HG03575 (cell line): Measurements from ENCODE around the gene CPLX3.

Experiments
- ATAC-seq: cut with Tn5 transposase; IDR thresholded peaks from one replicate; pipeline ENCODE4 v1.9.1; 2021; ENCODE audit not compliant: unreplicated experiment, insufficient number of reproducible peaks, low FRiP score; ENCODE audit errors: extremely low read depth

The CPLX3 gene

DNA sequence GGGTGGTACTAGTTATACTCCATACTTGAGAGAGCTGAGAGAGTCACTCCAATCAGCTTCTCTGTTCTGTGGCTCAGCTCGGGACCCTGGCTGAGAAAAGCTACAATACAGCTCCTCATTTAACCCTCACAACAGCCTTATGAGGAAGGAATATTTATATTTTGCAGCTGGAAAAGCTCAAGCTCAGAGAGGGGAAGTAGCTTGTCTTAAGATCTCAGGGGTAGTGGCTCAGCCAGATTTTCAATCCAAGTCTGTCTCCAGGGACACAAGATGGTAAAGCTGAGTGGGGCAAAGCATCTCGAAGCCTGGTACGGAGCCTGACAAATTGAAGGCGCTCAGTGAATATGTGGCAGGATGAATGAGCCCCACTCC is 31.9 kb downstream of the CPLX3 start:
- ATAC-seq = no peak

DNA sequence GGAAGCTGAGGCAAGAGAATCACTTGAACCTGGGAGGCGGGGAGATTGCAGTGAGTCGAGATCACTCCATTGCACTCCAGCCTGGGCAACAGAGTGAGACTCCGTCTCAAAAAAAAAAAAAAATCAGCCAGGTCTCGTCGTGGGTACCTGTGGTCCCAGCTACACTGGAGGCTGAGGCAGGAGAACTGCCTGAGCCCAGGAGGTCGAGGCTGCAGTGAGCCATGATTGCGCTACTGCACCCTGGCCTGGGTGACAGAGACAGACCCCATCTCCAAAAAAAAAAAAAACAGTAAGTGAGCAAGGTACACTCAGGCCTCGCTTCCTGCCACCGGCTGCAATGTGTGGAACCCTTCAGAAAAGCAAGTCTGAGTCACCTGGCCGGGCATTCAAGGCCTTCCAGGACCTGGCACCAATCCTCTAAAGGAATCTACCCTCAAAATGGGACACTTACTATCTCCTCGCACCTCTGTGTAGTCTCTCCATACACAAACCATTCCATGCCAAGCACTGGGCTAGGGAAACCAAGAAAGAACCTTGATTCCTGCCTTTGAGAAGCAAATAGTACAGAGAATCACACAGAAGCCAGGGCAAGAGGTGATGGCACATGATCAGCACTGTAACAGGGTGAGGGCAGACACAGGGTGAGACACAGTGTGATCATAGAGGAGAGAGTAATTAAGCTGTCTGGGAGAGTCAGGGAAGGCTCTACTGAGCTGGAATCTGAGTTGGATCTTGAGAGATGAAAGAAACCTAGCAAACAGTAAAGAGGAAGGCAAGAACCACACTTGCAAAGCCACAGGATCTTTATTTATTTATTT is 37.0 kb downstream of the CPLX3 start:
- no peak for ATAC-seq

DNA sequence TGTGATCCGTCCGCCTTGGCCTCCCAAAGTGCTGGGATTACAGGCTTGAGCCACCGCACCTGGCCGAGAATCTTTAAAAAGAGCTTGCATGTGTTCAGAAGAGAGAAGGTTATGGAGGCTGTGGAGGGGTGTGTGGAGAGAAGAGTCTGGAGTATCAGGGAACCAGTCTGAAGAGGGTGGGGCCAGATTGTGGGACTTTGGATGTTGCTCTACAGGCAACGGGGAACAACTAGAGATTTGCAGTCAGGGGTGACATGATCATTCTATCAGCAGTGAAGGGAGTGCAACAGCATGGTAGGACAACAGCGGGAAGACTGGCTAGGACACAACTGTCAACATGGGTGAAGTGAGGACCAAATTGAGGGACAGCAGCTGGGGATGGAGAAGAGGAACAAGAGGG is 37.9 kb downstream of the CPLX3 start:
- no peak for ATAC-seq

DNA sequence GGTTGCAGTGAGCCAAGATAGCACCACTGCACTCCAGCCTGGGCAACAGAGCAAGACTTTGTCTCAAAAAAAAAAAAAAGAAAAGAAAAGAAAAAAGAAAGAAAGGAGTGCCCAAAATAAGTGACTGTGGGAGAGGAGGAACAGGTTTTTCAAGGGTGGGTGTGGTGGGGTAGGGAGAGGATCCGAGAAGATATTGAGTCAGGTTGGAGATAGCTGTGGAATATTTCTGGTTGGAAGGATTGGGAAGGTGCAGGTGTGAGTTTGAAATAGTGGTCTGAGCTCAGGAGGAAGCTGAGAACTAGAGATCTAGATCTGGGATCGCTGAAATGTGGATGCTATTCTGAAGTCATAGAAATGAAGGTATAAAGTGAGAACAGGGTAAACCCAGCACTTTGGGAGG is 38.9 kb downstream of the CPLX3 start:
- no peak for ATAC-seq

DNA sequence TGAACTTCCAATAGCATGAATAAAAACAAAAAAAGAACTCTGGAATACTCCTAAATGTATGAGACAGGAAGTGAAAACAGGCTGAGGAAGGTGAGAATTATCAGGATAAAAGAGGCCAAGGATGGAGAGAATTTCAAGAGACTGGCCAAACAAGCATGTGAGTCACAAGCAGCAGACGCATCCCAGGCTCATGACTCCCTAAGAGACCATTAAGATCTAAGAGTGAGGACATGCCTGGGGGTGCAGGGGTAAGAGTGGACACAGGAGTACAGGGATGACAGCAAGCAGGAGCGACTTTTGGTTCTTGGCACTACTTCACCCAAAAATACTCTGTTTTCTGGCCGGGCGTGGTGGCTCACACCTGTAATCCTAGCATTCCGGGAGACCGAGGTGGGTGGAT is 39.7 kb downstream of the CPLX3 start:
- ATAC-seq = no peak

DNA sequence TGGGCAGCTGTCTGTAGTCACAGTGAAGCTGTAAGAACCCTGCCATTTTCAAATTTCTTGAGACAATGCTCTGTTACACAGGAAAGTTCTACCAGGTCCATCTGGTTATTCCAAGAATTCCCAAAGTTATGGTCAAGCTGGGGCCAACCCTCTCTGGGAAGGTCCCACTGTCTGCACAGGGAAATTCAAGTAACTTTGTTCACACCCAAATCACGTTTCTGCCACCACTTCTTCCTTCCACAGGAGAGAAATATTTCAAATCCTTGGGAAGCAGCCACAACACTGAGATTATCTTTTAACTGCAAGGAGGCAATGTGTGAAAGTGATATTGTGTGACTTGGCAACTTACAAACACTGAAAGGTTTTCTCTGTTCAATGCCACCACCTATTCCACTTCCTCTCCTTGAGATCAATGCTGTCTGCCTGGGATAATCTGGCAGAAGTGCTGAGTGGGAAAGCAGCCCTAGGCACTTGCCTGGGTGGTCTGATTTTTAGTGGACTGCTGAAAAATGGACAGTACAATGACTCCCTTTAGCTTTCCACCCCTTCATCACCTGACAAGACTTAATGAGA is 41.1 kb downstream of the CPLX3 start:
- no peak for ATAC-seq

DNA sequence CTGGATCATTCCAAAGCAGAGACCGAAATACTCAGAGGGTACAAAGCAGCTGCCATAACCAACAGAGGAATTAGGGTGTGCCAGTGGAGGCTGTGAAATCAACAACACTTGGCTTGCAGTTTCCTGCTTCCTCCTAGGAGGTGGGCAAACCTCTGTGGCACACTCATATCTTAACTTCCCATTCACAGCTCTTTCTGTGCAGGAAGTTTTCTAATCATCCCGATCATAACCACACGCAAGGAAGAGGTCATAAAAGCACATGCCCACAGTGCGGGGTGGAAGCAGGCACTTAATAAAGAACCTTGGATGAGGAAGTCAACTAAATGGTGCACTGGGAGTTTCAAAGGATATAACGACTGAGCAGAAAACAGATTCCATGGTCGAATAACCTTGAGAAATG is 41.6 kb downstream of the CPLX3 start:
- ATAC-seq = no peak

DNA sequence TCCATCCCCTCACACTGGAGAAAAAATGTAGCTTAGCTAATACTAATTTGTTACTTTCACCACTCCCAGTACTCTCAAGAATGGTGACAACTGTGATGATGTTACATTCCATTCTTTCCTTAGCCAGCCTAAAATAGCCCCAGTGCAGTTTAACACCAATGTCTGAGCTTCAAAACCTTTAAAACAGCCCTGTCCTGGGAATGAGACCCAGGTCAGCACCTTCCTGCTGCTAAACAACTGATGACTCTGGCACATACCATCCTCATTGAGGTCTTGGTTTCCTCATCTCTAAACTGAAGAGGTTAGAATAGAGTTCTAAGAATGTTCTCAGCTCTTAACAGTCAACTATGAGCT is 42.9 kb downstream of the CPLX3 start:
- ATAC-seq = no peak

DNA sequence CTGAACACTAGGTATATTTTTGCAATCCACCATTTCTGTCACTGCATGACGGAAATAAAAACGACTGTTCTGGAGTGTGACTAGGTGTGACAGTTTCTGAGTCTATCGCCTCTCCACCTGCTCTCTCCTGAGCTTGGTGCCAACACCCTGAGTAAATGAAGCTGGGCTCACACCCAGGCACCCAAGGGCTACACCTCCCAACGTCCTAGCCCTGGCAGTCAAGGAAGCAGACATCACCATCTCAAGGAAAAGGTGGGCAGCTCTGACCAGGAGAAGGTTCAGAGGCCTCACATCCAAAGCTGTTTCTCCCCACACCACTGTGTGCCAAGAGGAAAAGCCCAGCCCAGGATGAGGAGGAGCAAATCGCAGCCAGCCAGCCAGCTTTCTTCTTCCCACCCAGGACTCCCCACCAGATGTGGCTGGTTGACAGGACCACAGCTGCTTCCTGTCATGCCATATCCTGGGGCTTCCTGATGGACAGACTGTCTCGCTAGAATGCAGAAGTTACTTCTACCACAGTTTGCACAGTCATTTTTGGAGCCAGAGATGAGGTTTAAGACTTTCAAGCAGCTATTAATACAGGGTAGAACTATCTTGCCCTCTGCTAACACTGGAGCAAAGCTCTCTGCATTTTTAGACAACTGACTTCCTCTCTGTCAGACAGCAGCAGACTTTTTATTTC is 43.4 kb downstream of the CPLX3 start:
- ATAC-seq = no peak

DNA sequence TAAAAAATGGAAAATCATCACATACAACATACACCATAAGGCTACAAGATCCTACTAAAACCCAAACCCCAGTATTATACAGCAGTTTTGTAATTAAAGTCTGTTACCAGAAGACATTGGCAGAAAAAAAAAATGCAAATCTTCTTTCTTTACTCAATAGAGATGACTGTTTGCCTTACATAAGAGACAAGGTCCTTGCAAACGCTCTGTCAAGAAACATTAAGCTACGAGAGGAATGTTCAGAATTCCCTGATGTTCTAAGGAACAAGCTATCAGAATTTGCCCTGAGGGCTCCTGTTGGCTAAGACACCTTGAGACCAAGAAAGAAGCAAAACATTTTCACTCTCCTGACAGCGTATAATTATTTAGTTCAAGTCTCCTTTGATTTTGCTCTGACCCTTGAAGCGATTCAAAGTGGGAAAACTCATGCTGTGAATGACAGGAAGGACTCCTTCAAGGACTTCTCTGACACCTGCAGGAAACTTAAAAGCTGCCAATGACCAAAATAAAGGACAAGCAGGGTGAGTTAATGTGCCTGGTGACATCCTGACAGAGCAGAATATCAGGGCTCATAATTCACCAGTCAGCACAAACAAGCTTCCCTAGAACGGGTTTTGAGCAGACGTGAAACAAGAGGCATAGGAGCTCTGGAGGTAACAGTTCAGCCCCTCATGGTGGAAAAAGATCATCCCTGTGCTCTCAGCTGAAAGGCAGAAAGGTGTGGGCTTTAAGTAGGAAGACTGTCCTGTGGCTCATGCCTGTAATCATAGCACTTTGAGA is 44.2 kb downstream of the CPLX3 start:
- ATAC-seq = no peak

DNA sequence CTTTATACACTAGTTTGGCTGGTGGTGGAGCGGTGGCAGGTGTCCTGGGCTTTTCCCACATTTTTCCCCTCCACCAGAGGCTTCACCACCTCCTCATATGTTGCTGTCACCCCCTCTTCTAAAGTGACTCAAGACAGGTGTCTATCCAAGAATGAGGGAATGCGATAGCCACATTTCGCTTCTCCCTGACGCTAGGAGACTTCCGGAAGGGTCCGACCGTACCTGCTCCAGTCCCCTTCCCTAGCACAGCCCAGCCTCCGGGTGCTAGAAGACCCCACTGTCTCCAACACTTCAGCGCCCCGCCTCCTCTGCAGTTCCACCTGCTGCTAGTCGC is 46.2 kb downstream of the CPLX3 start:
- ATAC-seq = no peak

DNA sequence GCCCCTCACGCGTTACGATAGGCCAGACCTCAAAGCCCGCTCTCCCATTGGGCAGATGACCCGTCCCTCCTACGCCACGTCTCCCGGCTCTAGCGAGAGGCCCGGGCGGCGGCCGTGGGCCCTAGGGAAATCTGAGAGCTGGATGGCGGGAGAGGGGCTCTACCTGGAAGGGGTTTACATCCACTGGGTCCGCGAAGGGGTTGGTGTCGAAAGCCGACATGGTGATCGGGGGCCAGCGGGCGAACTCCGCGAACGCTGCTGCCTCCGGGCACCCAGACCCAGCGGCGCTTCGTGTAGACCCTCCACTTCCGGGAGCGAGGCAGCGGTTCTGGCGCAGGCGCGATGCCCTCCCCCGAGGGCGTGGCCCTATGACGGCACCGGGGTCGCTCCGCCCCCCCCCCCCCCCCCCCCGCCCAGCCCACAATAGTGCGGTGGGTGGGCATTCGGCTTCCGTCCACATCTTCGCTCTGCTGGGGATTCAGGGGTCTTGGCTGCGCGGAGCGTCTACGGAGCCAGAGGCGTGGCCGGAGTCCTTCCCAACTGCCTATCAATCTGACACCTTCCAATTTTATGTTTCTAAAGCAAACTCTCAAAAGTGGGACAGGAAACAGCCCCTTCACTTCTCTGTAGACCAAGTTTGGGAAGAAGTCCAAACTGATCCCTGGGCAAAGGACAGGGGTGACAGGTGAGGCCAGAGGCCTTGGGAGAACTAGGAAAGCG is 46.8 kb downstream of the CPLX3 start, which contains the start of gene SCAMP2:
TSS of gene SCAMP2 (minus strand) at position 330 of the 720 bp plus-strand sequence. CDS start at position 220, 110 bp downstream.
- ATAC-seq = peak; percentile 36

DNA sequence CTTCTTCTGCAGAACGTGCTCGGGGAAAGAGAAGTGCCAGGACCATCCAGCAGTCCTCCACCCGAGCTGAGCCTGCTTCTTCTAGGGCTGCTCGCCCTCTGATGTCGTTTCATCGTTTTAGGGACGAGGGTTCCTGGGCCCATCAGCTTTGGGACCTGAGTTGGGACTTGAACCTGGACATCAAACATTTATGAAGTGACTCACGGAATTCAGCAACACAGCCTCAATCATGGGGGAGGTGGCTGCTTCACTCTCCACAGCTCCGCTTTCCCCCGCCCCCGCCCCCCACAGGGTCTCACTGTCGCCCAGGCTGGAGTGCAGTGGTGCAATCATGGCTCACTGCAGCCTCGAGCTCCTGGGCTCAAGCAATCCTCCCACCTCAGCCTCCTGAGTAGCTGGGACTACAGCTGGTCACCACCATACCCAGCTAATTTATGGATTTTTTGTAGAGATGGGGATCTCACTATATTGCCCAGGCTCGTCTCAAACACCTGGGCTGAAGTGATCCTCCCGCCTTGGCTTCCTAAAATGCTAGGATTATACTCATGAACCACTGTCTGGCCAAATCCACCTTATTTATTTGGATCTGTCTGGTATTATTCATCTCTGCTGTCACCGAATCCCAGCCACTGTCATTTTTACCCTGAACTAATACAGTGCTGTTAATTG is 47.5 kb downstream of the CPLX3 start:
- ATAC-seq = no peak

DNA sequence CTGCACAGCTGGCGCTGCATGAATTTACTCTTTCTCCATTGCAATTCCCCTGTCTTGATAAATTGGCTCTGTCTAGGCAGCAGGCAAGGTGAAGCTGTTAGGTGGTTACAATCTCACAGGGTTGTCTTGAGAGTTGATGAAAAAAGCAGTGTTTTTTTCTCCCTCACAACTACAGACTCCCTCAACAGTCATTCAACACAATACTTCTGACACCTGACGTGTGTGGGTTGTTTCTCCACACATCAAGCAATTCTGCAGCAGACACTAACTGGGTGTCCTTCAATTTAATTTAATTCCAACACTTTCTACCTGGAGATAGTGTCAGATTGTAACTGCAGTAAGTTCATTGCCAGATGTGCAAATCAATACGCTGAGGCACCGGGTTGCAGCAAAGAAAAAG is 51.8 kb downstream of the CPLX3 start:
- ATAC-seq = no peak
